NB4 (cell line): ENCODE data around the gene PLCH1.

Experiments used
- POLR2A ChIP-seq: IDR thresholded peaks from 2 replicates; pipeline ENCODE4 v1.6.1; 2011; ENCODE audit warnings: mild to moderate bottlenecking; ENCODE audit not compliant: insufficient read length; ENCODE audit errors: extremely low read depth
- TF ChIP-seq, protein P1 (sequence below): IDR thresholded peaks from one replicate; pipeline ENCODE4 v1.5.1; 2012; ENCODE audit warnings: low read depth, low read length
- TF ChIP-seq, protein P2 (sequence below): IDR thresholded peaks from 2 replicates; pipeline ENCODE4 v1.6.1; 2011; ENCODE audit warnings: low read depth, low read length

DNA sequence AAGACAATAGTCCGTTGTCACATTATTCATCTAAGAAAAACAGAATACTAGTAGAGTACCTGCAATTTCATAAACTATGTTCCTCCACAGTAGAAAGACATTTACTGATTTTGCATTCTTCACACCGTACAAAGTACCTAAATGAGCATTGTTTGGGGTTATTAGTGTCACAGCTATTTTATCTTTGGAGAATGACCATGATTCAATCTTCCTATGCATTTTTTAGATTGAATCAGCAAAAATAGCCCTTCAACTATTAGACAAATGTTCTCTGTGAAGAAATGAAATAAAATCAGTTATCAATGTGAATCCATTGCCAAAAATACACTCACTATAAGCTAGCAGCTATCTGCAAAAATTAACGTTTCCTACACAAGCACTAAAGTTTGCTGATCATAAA is 176.6 kb downstream of the PLCH1 start:
- TF ChIP-seq, protein P1, sequence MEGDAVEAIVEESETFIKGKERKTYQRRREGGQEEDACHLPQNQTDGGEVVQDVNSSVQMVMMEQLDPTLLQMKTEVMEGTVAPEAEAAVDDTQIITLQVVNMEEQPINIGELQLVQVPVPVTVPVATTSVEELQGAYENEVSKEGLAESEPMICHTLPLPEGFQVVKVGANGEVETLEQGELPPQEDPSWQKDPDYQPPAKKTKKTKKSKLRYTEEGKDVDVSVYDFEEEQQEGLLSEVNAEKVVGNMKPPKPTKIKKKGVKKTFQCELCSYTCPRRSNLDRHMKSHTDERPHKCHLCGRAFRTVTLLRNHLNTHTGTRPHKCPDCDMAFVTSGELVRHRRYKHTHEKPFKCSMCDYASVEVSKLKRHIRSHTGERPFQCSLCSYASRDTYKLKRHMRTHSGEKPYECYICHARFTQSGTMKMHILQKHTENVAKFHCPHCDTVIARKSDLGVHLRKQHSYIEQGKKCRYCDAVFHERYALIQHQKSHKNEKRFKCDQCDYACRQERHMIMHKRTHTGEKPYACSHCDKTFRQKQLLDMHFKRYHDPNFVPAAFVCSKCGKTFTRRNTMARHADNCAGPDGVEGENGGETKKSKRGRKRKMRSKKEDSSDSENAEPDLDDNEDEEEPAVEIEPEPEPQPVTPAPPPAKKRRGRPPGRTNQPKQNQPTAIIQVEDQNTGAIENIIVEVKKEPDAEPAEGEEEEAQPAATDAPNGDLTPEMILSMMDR = no peak
- no peak for TF ChIP-seq POLR2A
- TF ChIP-seq, protein P2, sequence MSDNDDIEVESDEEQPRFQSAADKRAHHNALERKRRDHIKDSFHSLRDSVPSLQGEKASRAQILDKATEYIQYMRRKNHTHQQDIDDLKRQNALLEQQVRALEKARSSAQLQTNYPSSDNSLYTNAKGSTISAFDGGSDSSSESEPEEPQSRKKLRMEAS = no peak
